ENCODE results near the gene KCNJ1.

KCNJ1 gene

DNA sequence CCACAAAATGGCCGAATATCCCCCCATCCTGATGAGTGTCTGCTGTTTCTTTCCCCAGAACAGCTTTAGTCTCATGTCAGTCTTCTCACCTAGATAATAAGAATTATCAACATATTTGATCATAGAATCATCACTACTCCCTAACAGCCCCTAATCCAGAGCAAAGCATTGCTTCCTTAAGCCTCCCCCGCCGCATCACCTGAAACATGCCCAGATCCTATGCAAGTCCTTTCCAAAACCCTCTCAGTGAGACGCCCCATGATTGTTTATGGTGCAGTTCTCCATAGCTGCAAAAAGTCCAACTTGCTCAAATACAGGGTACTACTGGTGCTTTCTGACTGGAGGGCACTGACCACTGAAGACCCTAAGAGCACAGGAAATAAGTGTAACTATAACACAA lies 20.1 kb downstream of the KCNJ1 start:
- DNase-seq = no peak

- DNase-seq = no peak
Measured at GRCh38 chr11:128845334-128845780, 21.7 kb downstream of the KCNJ1 start.

- no peak for DNase-seq
Measured at GRCh38 chr11:128843198-128843785, 23.8 kb downstream of the KCNJ1 start.

DNA sequence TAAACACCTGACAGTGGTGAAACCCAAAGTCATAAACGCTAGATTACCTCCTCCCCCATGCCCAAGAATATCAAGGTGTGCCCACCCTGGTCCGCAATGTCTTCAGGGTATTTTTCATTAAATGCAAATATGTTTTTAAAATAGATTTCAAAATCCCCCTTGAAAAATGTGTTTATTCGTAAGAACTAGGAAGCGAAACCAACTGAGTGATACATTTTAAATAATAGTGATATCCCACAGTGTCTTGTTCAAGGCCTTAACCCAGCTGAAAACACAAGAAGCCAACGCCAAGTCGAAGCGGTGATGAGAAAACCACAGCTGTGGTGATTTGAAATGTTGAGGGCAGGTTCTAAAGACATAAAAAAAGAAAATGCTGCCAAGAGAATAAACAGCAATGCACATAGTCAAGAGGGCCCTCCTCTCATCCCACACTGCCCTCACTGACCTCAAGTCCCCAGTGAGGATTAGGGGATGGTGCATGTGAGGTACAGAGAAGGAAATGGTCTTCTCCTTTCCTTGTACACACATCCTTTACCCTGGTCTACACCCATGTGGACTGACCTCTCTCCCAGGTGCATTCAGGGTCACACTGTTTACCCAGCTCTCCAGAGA lies 25.5 kb downstream of the KCNJ1 start:
- no peak for DNase-seq

GRCh38 chr11:128840783-128841182 lies 26.3 kb downstream of the KCNJ1 start:
- no peak for DNase-seq

- DNase-seq = no peak
Measured at GRCh38 chr11:128840137-128840536, 27.0 kb downstream of the KCNJ1 start.

GRCh38 chr11:128839081-128839480 lies 28.0 kb downstream of the KCNJ1 start:
- no peak for DNase-seq

DNA sequence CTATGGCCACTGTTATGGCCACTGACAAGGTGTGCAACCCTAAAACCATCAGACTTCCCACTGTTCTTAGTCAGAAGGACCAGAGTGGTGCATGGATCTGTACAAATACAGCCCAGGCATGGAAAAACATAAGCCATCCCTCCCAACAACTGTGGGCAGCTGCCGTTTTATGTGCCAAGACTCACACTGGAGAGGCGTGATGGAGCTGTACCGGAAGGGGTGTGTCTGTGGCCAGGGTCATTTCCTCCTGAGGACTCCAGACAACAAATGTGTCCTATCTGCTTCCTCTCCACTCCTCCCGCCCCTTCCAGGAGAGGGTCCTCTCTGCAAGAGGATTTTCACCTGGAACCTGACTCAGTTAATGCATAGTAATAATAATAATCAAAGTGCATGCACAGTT lies 29.5 kb downstream of the KCNJ1 start:
- DNase-seq = no peak

GRCh38 chr11:128835741-128836430 lies 31.2 kb downstream of the KCNJ1 start:
- DNase-seq = no peak

GRCh38 chr11:128834157-128834556 lies 32.9 kb downstream of the KCNJ1 start:
- no peak for DNase-seq

DNA sequence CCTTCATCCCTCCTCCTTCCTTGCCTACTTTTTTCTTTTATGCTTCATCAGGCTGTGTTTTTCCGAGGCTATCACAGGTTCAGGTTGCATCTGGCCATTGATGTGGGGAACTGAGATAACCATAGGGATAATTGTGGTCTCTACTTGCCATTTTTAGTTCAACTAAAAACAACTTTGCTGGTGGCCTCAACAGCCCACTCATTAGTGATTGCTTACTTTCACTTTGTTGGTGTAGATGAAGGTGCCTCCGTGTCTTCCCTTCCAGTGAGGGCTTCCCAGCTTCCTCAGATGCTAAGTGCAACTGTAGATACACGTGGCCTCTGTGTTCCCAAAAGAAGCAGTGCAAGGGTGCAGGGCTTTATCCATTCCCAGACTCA lies 35.0 kb downstream of the KCNJ1 start:
- no peak for DNase-seq

DNA sequence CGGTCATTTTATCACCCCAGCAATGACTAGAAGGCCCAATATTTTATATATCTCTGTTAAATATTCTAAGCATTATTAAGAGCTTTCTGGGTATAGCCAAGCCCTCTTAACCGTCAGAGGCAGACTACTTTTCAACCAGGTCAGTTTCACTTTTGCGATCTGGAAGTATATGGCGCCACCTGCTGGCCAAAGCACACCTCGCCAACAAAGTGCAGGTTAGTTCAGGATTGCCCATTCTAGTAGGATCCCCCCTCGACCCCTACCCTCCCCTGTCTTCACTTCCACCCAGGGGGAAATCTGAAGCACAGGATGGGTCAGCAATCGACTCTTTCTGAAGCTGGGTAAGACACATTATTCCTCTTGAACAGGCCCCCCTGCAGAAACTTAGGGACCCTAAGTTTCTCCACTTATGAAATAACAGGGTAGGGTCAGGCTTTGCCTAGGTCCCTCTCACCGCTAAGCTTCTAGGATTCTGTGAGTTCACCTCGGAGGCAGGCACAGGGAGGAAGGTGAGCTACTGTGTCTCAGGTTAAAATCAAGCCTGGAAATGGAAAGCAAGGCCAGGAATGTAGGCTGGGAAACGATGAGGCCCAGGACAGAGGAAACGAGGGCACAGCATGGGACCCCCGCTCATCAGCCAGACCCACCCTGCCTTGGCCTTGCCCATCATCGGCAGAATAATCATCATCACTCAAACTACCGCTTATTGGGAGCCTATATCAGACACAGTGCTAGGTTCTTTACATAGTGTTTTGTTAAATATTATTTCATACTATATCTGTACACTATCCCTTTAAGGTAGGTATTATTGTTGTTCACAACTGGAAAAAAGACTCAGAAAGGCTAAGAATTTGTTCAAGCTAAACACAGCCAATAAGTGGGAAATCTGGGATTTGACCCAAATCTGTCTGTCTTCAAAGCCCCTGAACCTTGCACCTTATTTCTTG lies 35.6 kb downstream of the KCNJ1 start:
- no peak for DNase-seq

- DNase-seq = no peak
Measured at GRCh38 chr11:128830290-128831173, 36.6 kb downstream of the KCNJ1 start.

DNA sequence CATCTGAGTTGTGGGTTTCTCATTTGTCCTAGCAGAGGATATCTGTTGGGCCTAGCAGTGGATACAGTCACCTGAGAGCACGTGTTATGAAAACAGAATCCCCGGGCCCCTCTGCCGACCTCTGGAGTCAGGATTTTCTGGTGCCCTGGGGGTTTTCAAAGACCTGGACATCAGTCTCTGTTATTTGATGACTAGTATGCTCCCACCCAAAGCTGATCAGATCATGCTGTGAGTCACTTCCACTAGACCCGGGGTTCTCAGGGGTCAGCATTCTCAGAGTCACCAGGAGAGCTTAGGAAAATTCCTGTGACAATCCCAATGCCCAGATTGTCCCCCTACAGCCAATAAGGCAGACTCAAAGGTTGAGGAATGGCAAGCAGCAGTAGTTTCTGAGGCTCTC lies 38.7 kb downstream of the KCNJ1 start:
- no peak for DNase-seq

- DNase-seq = no peak
Measured at GRCh38 chr11:128827191-128827893, 39.8 kb downstream of the KCNJ1 start.

- DNase-seq = no peak
Measured at GRCh38 chr11:128825050-128825784, 41.9 kb downstream of the KCNJ1 start.

DNA sequence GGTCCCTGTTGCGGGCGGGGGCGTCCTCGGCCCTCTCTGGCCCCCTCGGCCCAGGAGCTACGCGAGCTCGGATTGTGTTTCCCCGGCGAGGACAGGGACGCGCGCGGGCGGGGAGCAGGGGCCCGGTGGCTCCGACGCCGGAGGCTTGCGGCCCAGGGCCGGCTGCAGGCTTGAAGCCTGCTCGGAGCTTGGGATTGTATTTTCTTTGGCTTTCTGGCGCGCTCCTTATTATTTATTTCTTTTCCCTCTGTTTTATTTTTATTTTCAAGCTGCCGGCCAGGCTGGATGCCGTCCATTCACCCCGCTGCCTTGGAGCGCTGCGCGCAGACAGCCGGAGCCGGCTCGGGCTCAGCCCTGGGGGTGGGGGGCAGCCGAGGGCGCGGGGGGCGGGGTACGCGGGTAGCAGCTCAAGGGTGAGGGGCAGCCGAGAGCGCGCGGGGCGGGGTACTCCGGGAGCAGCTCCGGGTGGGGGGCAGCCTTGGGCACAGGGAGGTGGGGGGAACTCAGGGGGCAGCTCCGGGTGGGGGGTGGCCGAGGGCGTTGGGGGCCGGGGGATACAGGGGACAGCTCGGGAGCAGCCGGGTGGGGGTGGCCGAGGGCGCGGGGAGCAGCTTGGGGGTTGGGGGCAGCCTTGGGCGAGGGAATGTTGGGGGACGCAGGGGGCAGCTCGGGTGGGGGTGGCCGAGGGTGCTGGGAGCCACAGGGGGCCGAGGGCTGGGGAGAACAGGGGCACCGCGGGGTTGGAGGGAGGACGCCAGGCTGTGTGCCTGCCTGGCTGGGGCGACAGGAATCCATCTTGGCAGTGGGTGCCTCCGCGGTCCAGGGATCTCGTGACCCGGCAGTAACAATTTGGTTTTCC lies 42.7 kb downstream of the KCNJ1 start:
- DNase-seq = no peak

DNA sequence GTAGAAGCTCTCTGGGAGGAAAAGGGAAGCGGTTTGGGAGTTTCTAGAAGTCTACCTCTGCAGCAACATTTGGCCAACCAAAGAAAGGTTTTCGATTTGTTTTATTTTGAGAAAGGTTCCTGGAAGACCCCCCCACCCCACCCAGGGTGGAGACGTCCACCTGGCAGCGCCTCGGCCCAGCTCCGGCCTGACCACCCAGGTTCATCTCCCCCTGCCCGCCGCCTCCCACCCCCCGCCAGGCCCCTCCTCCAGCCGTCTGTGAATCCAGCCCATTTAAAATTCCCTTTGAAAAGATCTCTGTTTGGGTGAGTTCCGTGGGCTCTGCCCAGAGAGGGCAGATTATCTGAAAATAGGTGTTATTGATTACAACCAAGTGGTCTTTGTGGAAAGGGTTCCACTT lies 43.3 kb downstream of the KCNJ1 start:
- DNase-seq = no peak

GRCh38 chr11:128822130-128822529 lies 45.0 kb downstream of the KCNJ1 start:
- no peak for DNase-seq

GRCh38 chr11:128821556-128821955 lies 45.5 kb downstream of the KCNJ1 start:
- no peak for DNase-seq
